ENCODE measurements around the gene LRRC3. TPM values are rescaled to one million over a fixed set of nuclear protein-coding genes. Genes with fewer than 3 reads are reported as not detected.

LRRC3 gene
- total RNA-seq, 3 donors from 2014 or later (not counting 1 experiment from before 2014, with no cell fraction given), result 0.36 to 0.50 (median 0.38) TPM

DNA sequence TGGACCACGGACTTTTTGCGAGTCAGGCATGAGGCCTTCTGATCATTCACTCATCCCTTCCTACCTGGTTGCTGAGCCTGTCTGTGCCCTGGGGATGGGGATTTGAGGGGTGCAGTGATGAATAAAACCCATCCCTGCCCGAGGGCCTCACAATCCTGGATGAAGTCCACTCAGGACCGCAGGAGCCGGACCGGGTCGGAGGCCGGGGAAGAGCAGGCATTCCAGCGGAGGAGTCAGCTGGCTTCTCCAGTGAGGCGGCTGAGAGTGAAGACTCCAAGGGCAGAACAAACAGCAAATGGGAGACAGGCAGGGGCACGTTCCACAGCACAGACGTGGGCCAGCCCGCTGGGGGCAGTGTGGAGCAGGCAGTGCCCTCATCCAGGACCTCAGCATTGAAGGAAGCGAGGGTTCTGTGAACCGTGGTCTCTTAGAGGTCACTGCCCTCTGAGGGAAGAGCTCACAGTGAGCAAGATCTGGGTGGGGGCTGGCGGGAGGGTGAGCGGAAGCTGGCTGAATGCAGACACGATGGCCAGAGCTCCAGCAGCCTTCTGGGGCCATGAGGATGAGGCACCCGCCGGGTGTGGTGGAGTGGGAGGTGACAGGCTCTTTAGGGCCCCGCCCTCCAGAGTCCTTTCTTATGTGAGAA lies 10.9 kb upstream of the LRRC3 start:
- intact Hi-C loops (cut with micrococcal nuclease), result no loop called here
- Histone ChIP-seq H3K9me3 (ENCODE audit: control insufficient read depth, insufficient read depth, low read length) (no peaks in the 10 kb centered on the region), H3K36me3 (ENCODE audit: control insufficient read depth, insufficient read depth, low read length) (peaks cover under 1% of the 10 kb centered on the region), H3K27ac (ENCODE audit: low read length) (no peak overlapping the region), H3K27me3 (ENCODE audit: control insufficient read depth, insufficient read depth, low read length) (no peaks in the 10 kb centered on the region), H3K4me1 (ENCODE audit: control insufficient read depth, insufficient read depth, low read length) (no peaks in the 10 kb centered on the region), H3K4me3 (ENCODE audit: low read length) (no peak overlapping the region)
- Mint-ChIP-seq H3K4me1 (peaks cover 0 to 7% of the 10 kb centered on the region in 2 donors), H3K27ac (no peak overlapping the region), H3K4me3 (no peak overlapping the region), H3K36me3 (no peaks in the 10 kb centered on the region), H3K27me3 (ENCODE audit: low read depth in 2 of 2) (peaks cover 11 to 14% of the 10 kb centered on the region in 2 donors), H3K9me3 (no peaks in the 10 kb centered on the region)
- no peak for DNase-seq
- ATAC-seq, result no peak
- WGBS (ENCODE audit: insufficient coverage), result 82% methylated on average over 21 of the region's 21 CpGs
- TF ChIP-seq, protein P1, sequence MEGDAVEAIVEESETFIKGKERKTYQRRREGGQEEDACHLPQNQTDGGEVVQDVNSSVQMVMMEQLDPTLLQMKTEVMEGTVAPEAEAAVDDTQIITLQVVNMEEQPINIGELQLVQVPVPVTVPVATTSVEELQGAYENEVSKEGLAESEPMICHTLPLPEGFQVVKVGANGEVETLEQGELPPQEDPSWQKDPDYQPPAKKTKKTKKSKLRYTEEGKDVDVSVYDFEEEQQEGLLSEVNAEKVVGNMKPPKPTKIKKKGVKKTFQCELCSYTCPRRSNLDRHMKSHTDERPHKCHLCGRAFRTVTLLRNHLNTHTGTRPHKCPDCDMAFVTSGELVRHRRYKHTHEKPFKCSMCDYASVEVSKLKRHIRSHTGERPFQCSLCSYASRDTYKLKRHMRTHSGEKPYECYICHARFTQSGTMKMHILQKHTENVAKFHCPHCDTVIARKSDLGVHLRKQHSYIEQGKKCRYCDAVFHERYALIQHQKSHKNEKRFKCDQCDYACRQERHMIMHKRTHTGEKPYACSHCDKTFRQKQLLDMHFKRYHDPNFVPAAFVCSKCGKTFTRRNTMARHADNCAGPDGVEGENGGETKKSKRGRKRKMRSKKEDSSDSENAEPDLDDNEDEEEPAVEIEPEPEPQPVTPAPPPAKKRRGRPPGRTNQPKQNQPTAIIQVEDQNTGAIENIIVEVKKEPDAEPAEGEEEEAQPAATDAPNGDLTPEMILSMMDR (IDR thresholded peaks at IDR 0.05), result no peak

DNA sequence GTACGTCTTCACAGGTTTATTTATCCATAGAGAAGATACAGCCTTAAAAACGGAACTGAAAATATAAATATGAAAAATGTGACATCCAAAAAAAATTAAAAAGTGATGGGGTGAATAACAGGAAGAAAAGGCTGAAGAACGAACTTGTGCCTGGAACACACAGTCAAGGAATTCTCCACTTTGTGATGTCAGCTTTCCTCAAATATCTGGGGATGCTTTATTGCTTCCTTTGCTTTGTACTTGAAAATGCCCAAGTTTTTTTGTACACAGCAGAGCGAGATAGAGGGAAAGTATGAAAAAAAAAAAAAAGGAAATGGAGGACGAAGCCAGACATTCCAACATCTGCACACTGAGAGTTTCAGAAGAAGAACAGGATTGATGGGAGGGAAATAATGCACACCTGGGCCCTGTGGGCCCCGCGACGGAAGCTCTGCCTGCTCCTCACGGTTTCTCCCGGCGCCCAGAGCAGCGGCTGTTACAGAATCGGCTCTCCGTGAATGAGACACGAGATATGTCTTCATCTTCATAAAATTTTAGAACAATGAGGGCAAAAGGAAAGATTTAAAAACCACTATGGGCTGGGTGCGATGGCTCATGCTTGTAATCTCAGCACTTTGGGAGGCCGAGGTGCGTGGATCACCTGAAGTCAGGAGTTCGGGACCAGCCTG lies 10.0 kb upstream of the LRRC3 start:
- H3K9me3 Mint-ChIP-seq, result no peaks in the 10 kb centered on the region
- ATAC-seq (no peak), DNase-seq (no peak)
- intact Hi-C loops (cut with micrococcal nuclease), result no loop called here
- H3K4me1 Mint-ChIP-seq, result peaks cover 0 to 7% of the 10 kb centered on the region in 2 donors
- Histone ChIP-seq H3K4me3 (ENCODE audit: low read length) (no peak overlapping the region), H3K4me1 (ENCODE audit: control insufficient read depth, insufficient read depth, low read length) (no peaks in the 10 kb centered on the region), H3K27ac (ENCODE audit: low read length) (no peak overlapping the region), H3K36me3 (ENCODE audit: control insufficient read depth, insufficient read depth, low read length) (no peaks in the 10 kb centered on the region), H3K9me3 (ENCODE audit: control insufficient read depth, insufficient read depth, low read length) (no peaks in the 10 kb centered on the region), H3K27me3 (ENCODE audit: control insufficient read depth, insufficient read depth, low read length) (no peaks in the 10 kb centered on the region)
- no peak overlapping the region for H3K4me3 Mint-ChIP-seq
- TF ChIP-seq, protein P1 (IDR thresholded peaks at IDR 0.05), result no peak
- WGBS (ENCODE audit: insufficient coverage), result 84% methylated on average over 19 of the region's 19 CpGs
- no peaks in the 10 kb centered on the region for H3K36me3 Mint-ChIP-seq
- H3K27me3 Mint-ChIP-seq (ENCODE audit: low read depth in 2 of 2), result peaks cover 11 to 16% of the 10 kb centered on the region in 2 donors
- H3K27ac Mint-ChIP-seq, result no peak overlapping the region

DNA sequence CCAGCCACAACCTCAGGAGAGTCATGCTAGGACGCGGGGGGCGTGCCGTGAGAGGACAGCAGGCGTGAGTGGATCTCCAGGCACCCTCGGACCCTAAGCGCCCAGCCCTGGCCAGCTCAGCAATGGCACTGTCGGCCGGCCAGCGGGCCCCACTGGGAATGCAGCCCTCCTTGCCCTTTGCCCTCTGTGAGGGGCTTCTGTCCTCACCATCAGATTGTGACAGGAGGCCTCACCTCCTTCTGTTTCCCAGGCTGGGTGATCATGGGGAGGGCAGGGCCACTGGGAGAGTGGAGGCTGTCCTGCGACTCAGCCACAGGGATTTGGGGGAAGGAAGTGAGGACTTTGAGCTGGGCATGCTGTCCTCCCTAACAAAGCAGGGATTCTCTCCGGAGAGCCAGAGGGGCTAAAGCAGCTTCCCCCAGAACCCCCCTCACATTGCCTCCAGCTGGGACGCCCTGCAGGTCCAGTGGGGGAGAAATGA lies 6.6 kb upstream of the LRRC3 start:
- H3K4me3 ChIP-seq (ENCODE audit: low read length), result no peak overlapping the region
- TF ChIP-seq, protein P1 (IDR thresholded peaks at IDR 0.05), result no peak
- DNase-seq, result no peak
- H3K27ac ChIP-seq (ENCODE audit: low read length), result no peak overlapping the region
- no peaks in the 10 kb centered on the region for H3K4me1 ChIP-seq (ENCODE audit: control insufficient read depth, insufficient read depth, low read length)
- Mint-ChIP-seq H3K4me1 (peaks cover 0 to 12% of the 10 kb centered on the region in 2 donors), H3K36me3 (no peaks in the 10 kb centered on the region), H3K27me3 (ENCODE audit: low read depth in 2 of 2) (peaks cover 25 to 38% of the 10 kb centered on the region in 2 donors), H3K9me3 (no peaks in the 10 kb centered on the region), H3K27ac (no peak overlapping the region), H3K4me3 (no peak overlapping the region)
- no peaks in the 10 kb centered on the region for H3K36me3 ChIP-seq (ENCODE audit: control insufficient read depth, insufficient read depth, low read length)
- peaks cover 2% of the 10 kb centered on the region for H3K27me3 ChIP-seq (ENCODE audit: control insufficient read depth, insufficient read depth, low read length)
- 84% methylated on average over 13 of the region's 13 CpGs for WGBS (ENCODE audit: insufficient coverage)
- H3K9me3 ChIP-seq (ENCODE audit: control insufficient read depth, insufficient read depth, low read length), result no peaks in the 10 kb centered on the region
- no peak for ATAC-seq
- intact Hi-C loops (cut with micrococcal nuclease), result no loop called here

All from natural killer cell (primary cell).